PC-9 (cell line): Measurements from ENCODE around the gene TRAPPC12. TPM values are rescaled to one million over a fixed set of nuclear protein-coding genes. Genes with fewer than 3 reads are reported as not detected.
A peak's percentile ranks its signal among the peaks of the same experiment; 100 is the strongest.

Source experiments
- BruUV-seq: library from RNA; stranded (reverse); fragments of 400-500 nt; replicated peaks from 2 replicates; lab custom pipeline; 2021; lab: Mats Ljungman, UMichigan
- CTCF ChIA-PET: fragments of 300-600 bp; sonication (Branson Sonifier 250); formaldehyde crosslinking; loops from one replicate; lab custom pipeline; 2022; ENCODE audit warnings: antibody characterized with exemption; lab: Charles Lee
- POLR2A ChIA-PET: fragments of 300-600 bp; sonication (Branson Sonifier 250); formaldehyde crosslinking; loops from one replicate; lab custom pipeline; 2022; ENCODE audit warnings: antibody characterized with exemption; ENCODE audit not compliant: unreplicated experiment; lab: Charles Lee
- DNase-seq, 2 experiments: peaks; one replicate each; pipeline versions ENCODE4 v3.0.0 to v3.0.0-alpha.2; 2015 to 2022; ENCODE audit warnings: mixed read lengths in 1 of 2
- H2AFZ ChIP-seq: fragments of 200-600 bp; sonication (generic); 2 replicates; pipeline ENCODE4 v1.8.1; 2017; ENCODE audit warnings: antibody characterized with exemption
- H3F3A ChIP-seq: fragments of 200-600 bp; sonication (generic); 2 replicates; pipeline ENCODE4 v1.8.1; 2017; ENCODE audit warnings: antibody characterized with exemption, mild to moderate bottlenecking, low read depth; ENCODE audit not compliant: insufficient read depth
- H3K27ac ChIP-seq: fragments of 200-600 bp; sonication (generic); 2 replicates; pipeline ENCODE4 v1.6.1; 2016; ENCODE audit warnings: mixed run types
- H3K27me3 ChIP-seq: fragments of 200-600 bp; sonication (generic); 2 replicates; pipeline ENCODE4 v1.6.1; 2016; ENCODE audit warnings: low read depth, mixed run types; ENCODE audit not compliant: insufficient read depth
- H3K36me3 ChIP-seq: fragments of 200-600 bp; sonication (generic); 2 replicates; pipeline ENCODE4 v1.6.1; 2016; ENCODE audit warnings: low read depth, mixed run types
- H3K4me1 ChIP-seq: fragments of 200-600 bp; sonication (generic); replicated peaks from 2 replicates; pipeline ENCODE4 v1.6.1; 2016; ENCODE audit warnings: mixed run types; ENCODE audit not compliant: insufficient read depth
- H3K4me2 ChIP-seq: fragments of 200-600 bp; sonication (generic); 2 replicates; pipeline ENCODE4 v1.6.1; 2017; ENCODE audit warnings: mixed run types
- H3K4me3 ChIP-seq: fragments of 200-600 bp; sonication (generic); 2 replicates; pipeline ENCODE4 v1.6.1; 2016; ENCODE audit warnings: mixed run types
- H3K79me2 ChIP-seq: fragments of 200-600 bp; sonication (generic); 2 replicates; pipeline ENCODE4 v1.6.1; 2017; ENCODE audit warnings: low read depth, mixed run types
- H3K9me2 ChIP-seq: fragments of 200-600 bp; sonication (generic); 2 replicates; pipeline ENCODE4 v1.8.1; 2017; ENCODE audit warnings: mild to moderate bottlenecking; ENCODE audit not compliant: insufficient read depth
- H3K9me3 ChIP-seq: fragments of 200-600 bp; sonication (generic); 2 replicates; pipeline ENCODE4 v1.8.1; 2016; ENCODE audit warnings: low read depth; ENCODE audit not compliant: insufficient read depth
- H4K20me1 ChIP-seq: fragments of 200-600 bp; sonication (generic); 2 replicates; pipeline ENCODE4 v1.8.1; 2017; ENCODE audit not compliant: insufficient read depth
- CTCF ChIP-seq: fragments of 200-600 bp; sonication (generic); conservative IDR thresholded peaks from 2 replicates; pipeline ENCODE4 v1.6.1; 2017; ENCODE audit warnings: mixed run types, antibody characterized with exemption, mild to moderate bottlenecking, moderate library complexity
- EZH2 ChIP-seq: fragments of 200-600 bp; sonication (generic); IDR thresholded peaks from 2 replicates; pipeline ENCODE4 v1.8.0; 2017; ENCODE audit warnings: antibody characterized with exemption, low read depth
- intact Hi-C: fragments of 100-400 bp; cut with micrococcal nuclease; formaldehyde crosslinking; loops from one replicate; pipeline ENCODE4 v1.10.0; 2022; ENCODE audit not compliant: unreplicated experiment
- total RNA-seq: library from RNA; stranded (reverse); gene quantifications from 2 replicates; pipeline ENCODE4 v1.2.3, GENCODE V29; 2021

TRAPPC12 gene
- total RNA-seq, 1 experiment from 2014 or later = 69.3 TPM

GRCh38 chr2:3423492-3424170 lies 44.1 kb downstream of the TRAPPC12 start:
- no peak overlapping the region for H3K4me3 ChIP-seq
- no peaks in the 10 kb centered on the region for H3K4me1 ChIP-seq
- H2AFZ ChIP-seq = no peak overlapping the region
- H3K36me3 ChIP-seq = peaks cover 11% of the 10 kb centered on the region; the same call in 1 of the 2 replicates
- H3K27me3 ChIP-seq = no peaks in the 10 kb centered on the region
- BruUV-seq = no TSS peak
- POLR2A ChIA-PET = no interaction called here
- TF ChIP-seq CTCF = peak; percentile 100
- TF ChIP-seq EZH2 = no peak
- no peaks in the 10 kb centered on the region for H3K9me2 ChIP-seq
- H3K79me2 ChIP-seq = no peaks in the 10 kb centered on the region
- no peak overlapping the region for H3K4me2 ChIP-seq
- H3F3A ChIP-seq = no peaks in the 10 kb centered on the region
- DNase-seq = peak in 1 of 2 experiments; percentile 61
- H4K20me1 ChIP-seq = peaks cover 33% of the 10 kb centered on the region
- CTCF ChIA-PET = interaction anchor here (0.6 kb wide), 2 partner anchors 101 to 221 kb away, joined by 3 to 4 read pairs; no protein-coding TSS in a partner anchor
- intact Hi-C loops = no loop called here
- no peaks in the 10 kb centered on the region for H3K9me3 ChIP-seq
- H3K27ac ChIP-seq = no peak overlapping the region

GRCh38 chr2:3424171-3424795 lies 44.8 kb downstream of the TRAPPC12 start:
- BruUV-seq = no TSS peak
- no peak overlapping the region for H2AFZ ChIP-seq
- H4K20me1 ChIP-seq = peaks cover 33% of the 10 kb centered on the region
- intact Hi-C loops = no loop called here
- TF ChIP-seq EZH2 = no peak
- peak; percentile 57; the same call in 1 of the 2 replicates for TF ChIP-seq CTCF
- no peak overlapping the region for H3K4me2 ChIP-seq
- CTCF ChIA-PET = interaction anchor here (0.6 kb wide), 2 partner anchors 100 to 220 kb away, joined by 3 to 4 read pairs; no protein-coding TSS in a partner anchor
- no peaks in the 10 kb centered on the region for H3F3A ChIP-seq
- no peaks in the 10 kb centered on the region for H3K4me1 ChIP-seq
- no peak overlapping the region for H3K27ac ChIP-seq
- no peak for DNase-seq
- POLR2A ChIA-PET = no interaction called here
- no peaks in the 10 kb centered on the region for H3K9me2 ChIP-seq
- H3K36me3 ChIP-seq = peaks cover 11% of the 10 kb centered on the region; the same call in 1 of the 2 replicates
- no peaks in the 10 kb centered on the region for H3K27me3 ChIP-seq
- no peaks in the 10 kb centered on the region for H3K9me3 ChIP-seq
- H3K4me3 ChIP-seq = no peak overlapping the region
- no peaks in the 10 kb centered on the region for H3K79me2 ChIP-seq

GRCh38 chr2:3426615-3427014 lies 47.1 kb downstream of the TRAPPC12 start:
- no peak overlapping the region for H3K4me2 ChIP-seq
- H3F3A ChIP-seq = no peaks in the 10 kb centered on the region
- no peaks in the 10 kb centered on the region for H3K9me3 ChIP-seq
- no peaks in the 10 kb centered on the region for H3K9me2 ChIP-seq
- H3K27me3 ChIP-seq = no peaks in the 10 kb centered on the region
- peaks cover 11% of the 10 kb centered on the region; the same call in 1 of the 2 replicates for H3K36me3 ChIP-seq
- intact Hi-C loops = no loop called here
- H2AFZ ChIP-seq = no peak overlapping the region
- TF ChIP-seq EZH2 = no peak
- no peak for TF ChIP-seq CTCF
- H3K4me1 ChIP-seq = no peaks in the 10 kb centered on the region
- DNase-seq = no peak
- ChIA-PET POLR2A (no interaction called here), CTCF (no interaction called here)
- peaks cover 16% of the 10 kb centered on the region for H4K20me1 ChIP-seq
- no peaks in the 10 kb centered on the region for H3K79me2 ChIP-seq
- no peak overlapping the region for H3K27ac ChIP-seq
- BruUV-seq = no TSS peak
- no peak overlapping the region for H3K4me3 ChIP-seq
